ENCODE measurements around the gene VSTM2A.

GRCh38 chr7:54545241-54545563 lies 3.0 kb downstream of the VSTM2A start:
- TF ChIP-seq EZH2 (IDR thresholded peaks at IDR 0.05; ENCODE audit: low read length, unreplicated experiment) (no peak), CTCF (conservative IDR thresholded peaks at IDR 0.05; ENCODE audit: low read depth, low read length) (no peak)
